Ectodermal cell (in vitro differentiated cells): Measurements from ENCODE around the gene PHLDB3.

Experiments used
- H3K27ac ChIP-seq: 2 replicates; pipeline ENCODE4 v1.7.0; 2013; ENCODE audit warnings: mild to moderate bottlenecking, low read depth, low read length; ENCODE audit not compliant: insufficient read depth, poor library complexity, severe bottlenecking
- H3K27me3 ChIP-seq: 2 replicates; pipeline ENCODE4 v1.7.0; 2013; ENCODE audit warnings: mild to moderate bottlenecking, low read length; ENCODE audit not compliant: insufficient read depth, control insufficient read depth, poor library complexity, severe bottlenecking
- H3K36me3 ChIP-seq: one replicate; pipeline ENCODE4 v1.7.0; 2013; ENCODE audit warnings: low read length; ENCODE audit not compliant: control insufficient read depth, insufficient read depth
- H3K4me1 ChIP-seq: one replicate; pipeline ENCODE4 v1.7.0; 2013; ENCODE audit warnings: low read length; ENCODE audit not compliant: control insufficient read depth, insufficient read depth
- H3K4me3 ChIP-seq: 2 replicates; pipeline ENCODE4 v1.7.0; 2013; ENCODE audit warnings: low read depth, low read length, control low read depth; ENCODE audit not compliant: insufficient read depth
- H3K9me3 ChIP-seq: 2 replicates; pipeline ENCODE4 v1.7.0; 2013; ENCODE audit warnings: mild to moderate bottlenecking, low read length, moderate library complexity; ENCODE audit not compliant: control insufficient read depth
- WGBS, 2 experiments: methylation state at CpG; one replicate each; pipeline ENCODE4 v1.1.7; 2013; ENCODE audit warnings: missing lambda C conversion rate in 2 of 2; 5-methylcytosine and 5-hydroxymethylcytosine counted together

The PHLDB3 gene

DNA sequence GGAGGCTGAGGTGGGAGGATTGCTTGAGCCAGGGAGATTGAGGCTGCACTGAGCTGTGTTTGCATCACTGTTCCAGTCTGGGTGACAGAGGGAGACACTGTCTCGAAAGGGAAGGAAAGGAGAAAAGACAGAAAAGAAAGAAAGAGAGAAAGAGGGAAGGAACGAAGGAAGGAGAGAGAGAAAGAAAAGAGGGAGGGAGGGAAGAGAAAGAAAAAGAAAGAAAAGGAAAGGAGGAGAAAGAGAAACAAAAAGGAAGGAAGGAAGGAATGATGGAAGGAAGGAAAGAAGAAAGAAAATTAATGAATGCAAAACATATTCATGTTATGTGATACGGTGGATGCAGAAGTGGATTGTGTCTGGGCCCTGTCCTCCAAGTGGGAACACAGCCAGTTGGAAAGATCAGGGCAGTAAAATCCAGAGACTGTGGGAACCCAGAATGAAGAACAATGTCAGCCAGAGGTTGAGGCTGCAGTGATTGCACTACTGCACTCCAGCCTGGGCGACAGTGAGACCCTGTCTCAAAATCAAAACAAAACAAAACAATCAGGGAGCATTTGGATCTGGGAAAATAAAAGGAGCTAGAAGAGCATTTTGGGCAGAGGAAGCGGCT, 6.2 kb downstream of the PHLDB3 start:
- H3K4me1 ChIP-seq, result no peaks in the 10 kb centered on the region
- no peaks in the 10 kb centered on the region for H3K9me3 ChIP-seq
- no peak overlapping the region for H3K27ac ChIP-seq
- peaks cover 6% of the 10 kb centered on the region for H3K36me3 ChIP-seq
- H3K27me3 ChIP-seq, result no peaks in the 10 kb centered on the region
- 92 to 94% methylated on average over 5 of the region's 5 CpGs for WGBS, 2 experiments
- H3K4me3 ChIP-seq, result no peak overlapping the region

DNA sequence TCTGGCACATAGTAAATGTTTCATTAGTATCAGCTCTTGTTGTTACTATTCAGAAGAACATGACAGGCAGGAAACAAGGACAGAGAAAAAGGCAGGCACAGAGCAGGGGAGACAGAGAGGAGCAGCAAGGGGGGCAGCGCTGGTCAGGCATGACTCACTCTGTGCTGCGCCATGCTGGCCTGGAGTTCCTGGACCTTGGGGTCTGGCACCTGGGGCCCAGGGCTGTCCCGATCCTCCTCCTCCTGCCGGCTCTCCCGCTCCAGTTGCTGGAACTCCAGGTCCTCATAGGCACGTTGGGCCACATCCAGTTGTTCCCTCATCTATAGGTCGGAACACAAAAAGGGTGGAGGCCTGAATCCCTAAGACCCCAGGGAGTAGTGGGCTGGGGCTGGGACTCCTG, 7.6 kb downstream of the PHLDB3 start:
- no peaks in the 10 kb centered on the region for H3K9me3 ChIP-seq
- H3K27ac ChIP-seq, result no peak overlapping the region
- H3K4me3 ChIP-seq, result no peak overlapping the region
- H3K4me1 ChIP-seq, result no peaks in the 10 kb centered on the region
- H3K36me3 ChIP-seq, result peaks cover 5% of the 10 kb centered on the region
- 92 to 94% methylated on average over 7 of the region's 7 CpGs for WGBS, 2 experiments
- no peaks in the 10 kb centered on the region for H3K27me3 ChIP-seq

DNA sequence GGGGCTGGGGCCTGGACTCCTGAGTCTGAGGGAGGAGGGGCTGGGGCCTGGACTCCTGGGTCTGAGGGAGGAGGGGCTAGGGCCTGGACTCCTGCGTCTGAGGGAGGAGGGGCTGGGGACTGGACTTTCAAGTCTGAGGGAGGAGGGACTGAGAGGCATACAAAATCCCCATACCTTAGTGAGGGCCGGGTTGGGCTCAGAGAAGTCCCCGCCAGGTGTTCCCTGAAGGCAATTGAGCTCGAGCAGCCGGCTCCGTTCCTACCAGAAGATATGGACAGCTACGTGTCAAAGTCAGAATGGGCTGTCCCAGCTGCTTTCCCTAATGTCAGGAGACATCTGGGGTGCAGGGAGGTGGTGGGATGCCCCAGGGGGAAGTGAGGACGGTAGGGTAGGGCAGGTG, 9.5 kb downstream of the PHLDB3 start:
- Histone ChIP-seq H3K9me3 (no peaks in the 10 kb centered on the region), H3K27me3 (no peaks in the 10 kb centered on the region), H3K4me1 (no peaks in the 10 kb centered on the region), H3K27ac (no peak overlapping the region), H3K36me3 (no peaks in the 10 kb centered on the region), H3K4me3 (no peak overlapping the region)
- 86 to 87% methylated on average over 8 of the region's 8 CpGs for WGBS, 2 experiments

DNA sequence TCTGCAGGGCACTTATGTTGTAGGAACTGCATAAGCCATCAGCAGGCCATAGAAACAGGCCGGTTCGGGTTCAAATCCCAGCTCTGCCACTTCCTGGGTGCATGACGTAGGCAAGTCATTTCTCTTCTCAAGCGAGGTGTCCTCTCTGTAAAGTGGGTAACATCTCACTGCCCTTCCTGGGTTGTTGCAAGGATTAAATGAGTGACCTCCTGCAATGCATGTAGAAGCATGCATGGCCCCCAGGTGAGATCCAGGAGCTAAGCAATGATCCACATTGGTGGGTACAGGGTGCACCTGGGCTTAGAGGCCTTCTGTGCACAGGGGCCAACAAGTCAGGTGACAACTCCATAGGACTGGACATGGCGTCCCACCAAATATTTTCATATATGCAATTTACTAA, 13.8 kb downstream of the PHLDB3 start:
- Histone ChIP-seq H3K27ac (no peak overlapping the region), H3K9me3 (no peaks in the 10 kb centered on the region), H3K36me3 (no peaks in the 10 kb centered on the region), H3K4me1 (no peaks in the 10 kb centered on the region), H3K27me3 (no peaks in the 10 kb centered on the region), H3K4me3 (no peak overlapping the region)
- WGBS, 2 experiments, result 76 to 77% methylated on average over 5 of the region's 5 CpGs

DNA sequence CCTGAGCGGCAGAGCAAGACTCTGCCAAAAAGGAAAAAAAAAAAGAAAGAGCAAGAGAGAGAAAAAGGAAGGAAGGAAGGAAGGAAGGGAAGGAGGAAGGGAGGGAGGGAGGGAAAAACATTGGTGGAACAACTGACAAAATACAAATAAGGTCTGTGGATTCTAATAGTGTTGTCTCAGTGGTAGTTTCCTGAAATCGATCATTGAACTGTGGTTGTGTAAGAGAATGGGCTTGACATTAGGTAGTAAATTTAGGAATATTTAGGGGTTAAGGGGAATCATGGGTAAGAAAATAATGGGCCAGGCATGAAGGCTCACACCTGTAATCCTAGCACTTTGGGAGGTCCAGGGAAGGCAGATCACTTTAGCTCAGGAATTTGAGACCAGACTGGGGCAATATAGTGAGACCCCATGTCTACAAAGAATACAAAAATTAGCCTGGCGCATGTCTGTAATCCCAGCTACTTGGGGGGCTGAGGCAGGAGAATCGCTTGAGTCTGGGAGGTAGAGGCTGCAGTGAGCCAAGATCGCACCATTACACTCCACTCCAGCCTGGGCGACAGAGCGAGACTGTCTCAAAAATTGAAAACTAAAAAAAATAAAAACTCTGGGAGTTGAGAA, 14.5 kb downstream of the PHLDB3 start:
- WGBS, 2 experiments, result 94 to 96% methylated on average over 7 of the region's 7 CpGs
- Histone ChIP-seq H3K4me3 (no peak overlapping the region), H3K4me1 (no peaks in the 10 kb centered on the region), H3K27me3 (no peaks in the 10 kb centered on the region), H3K9me3 (no peaks in the 10 kb centered on the region), H3K36me3 (no peaks in the 10 kb centered on the region), H3K27ac (no peak overlapping the region)

DNA sequence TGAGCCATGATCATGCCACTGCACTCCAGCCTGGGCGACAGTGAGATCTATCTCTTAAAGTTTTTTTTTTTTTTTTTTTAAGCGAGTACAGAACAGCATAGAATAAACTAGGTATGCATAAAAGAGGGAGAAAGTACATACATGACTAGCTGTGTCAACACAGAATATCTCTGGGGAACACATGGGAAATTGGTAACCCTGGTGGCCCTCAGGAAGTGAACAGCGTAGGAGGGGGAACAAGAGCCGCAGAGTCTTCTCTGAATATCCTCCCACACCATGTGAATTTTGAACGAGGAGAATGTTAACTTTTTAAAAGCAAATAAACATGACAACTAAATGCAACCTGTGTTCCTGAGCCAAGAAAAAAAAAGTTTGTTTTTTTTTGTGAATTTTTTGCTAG, 15.2 kb downstream of the PHLDB3 start:
- Histone ChIP-seq H3K9me3 (no peaks in the 10 kb centered on the region), H3K36me3 (no peaks in the 10 kb centered on the region), H3K27ac (no peak overlapping the region), H3K4me3 (no peak overlapping the region), H3K4me1 (no peaks in the 10 kb centered on the region), H3K27me3 (no peaks in the 10 kb centered on the region)
- 94 to 97% methylated on average over 4 to 5 of the region's 5 CpGs for WGBS, 2 experiments

DNA sequence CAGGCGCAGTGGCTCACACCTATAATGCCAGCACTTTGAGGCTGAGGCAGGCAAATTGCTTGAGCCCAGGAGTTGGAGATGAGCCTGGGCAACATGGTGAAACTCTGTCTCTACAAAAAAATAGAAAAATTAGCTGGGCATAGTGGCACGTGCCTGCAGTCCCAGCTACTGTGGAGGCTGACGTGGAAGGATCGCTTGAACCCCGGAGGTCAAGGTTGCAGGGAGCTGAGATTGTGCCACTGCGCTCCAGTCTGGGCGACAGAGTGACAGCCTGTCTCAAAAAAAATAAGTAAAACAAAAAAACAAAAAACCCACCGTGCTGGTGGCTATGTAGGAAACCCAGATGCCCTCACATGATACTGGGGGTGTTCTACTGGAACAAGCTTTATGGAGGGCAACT, 16.4 kb downstream of the PHLDB3 start:
- WGBS, 2 experiments, result 83 to 84% methylated on average over 8 of the region's 8 CpGs
- Histone ChIP-seq H3K4me1 (no peaks in the 10 kb centered on the region), H3K9me3 (no peaks in the 10 kb centered on the region), H3K36me3 (no peaks in the 10 kb centered on the region), H3K4me3 (no peak overlapping the region), H3K27me3 (no peaks in the 10 kb centered on the region), H3K27ac (no peak overlapping the region)

DNA sequence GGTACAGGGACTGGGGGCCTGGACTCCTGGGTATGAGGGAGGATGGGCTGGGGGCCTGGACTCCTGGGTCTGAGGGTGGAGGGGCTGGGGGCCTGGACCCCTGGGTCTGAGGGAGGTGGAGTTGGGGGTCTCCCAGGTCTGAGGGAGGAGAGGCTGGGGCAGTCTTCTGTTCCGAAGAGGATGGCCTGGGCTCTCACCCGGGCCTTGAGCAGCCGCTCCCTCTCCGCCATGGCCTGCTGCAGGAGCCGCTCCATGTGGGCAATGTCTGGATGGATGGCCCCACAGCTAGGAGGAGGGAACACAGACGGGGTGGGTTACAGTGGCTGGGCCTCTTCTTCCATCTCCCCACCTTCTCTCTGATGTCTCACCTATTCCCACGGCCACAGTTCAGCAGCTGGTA, 18.1 kb downstream of the PHLDB3 start:
- no peaks in the 10 kb centered on the region for H3K4me1 ChIP-seq
- H3K4me3 ChIP-seq, result no peak overlapping the region
- no peak overlapping the region for H3K27ac ChIP-seq
- WGBS, 2 experiments, result 89 to 93% methylated on average over 7 of the region's 7 CpGs
- no peaks in the 10 kb centered on the region for H3K27me3 ChIP-seq
- H3K36me3 ChIP-seq, result no peaks in the 10 kb centered on the region
- H3K9me3 ChIP-seq, result no peaks in the 10 kb centered on the region

DNA sequence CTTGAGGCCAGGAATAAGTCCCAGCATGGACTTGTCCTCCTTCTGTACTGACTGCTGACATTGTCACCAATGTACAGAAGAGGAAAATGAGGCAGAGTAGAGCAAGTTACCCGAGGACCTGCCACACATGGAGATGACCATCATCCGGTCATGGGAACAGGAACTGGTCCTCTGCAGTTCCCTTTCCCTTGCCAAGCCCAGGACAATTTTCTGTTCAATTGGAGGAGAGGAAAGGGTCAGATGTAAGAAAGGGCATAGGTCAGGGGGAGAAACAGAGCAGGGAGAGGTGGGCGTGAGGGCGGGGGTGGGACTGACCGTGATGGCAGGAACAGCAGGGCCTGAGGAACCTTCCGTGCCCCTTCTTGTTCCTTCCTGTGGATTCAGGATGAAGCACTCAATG, 18.6 kb downstream of the PHLDB3 start:
- WGBS, 2 experiments, result 91 to 92% methylated on average over 6 of the region's 6 CpGs
- H3K36me3 ChIP-seq, result no peaks in the 10 kb centered on the region
- H3K27ac ChIP-seq, result no peak overlapping the region
- no peak overlapping the region for H3K4me3 ChIP-seq
- no peaks in the 10 kb centered on the region for H3K9me3 ChIP-seq
- no peaks in the 10 kb centered on the region for H3K4me1 ChIP-seq
- H3K27me3 ChIP-seq, result no peaks in the 10 kb centered on the region

DNA sequence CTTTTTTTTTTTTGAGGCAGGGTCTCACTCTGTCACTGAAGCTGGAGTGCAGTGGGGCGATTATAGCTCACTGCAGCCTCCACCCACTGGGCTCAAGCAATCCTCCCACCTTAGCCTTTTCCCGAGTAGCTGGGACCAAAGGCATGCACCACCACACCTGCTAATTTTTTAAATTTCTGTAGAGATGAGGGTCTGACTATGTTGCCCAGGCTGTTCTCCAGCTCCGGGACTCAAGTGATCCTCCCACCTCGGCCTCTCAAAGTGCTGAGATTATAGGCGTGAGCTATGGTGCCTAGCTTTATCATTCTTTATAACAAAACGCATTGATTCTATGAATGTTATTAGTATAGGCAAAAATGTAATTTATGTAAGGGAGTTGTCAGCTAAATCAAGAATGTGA, 21.3 kb downstream of the PHLDB3 start:
- Histone ChIP-seq H3K36me3 (no peaks in the 10 kb centered on the region), H3K9me3 (no peaks in the 10 kb centered on the region), H3K4me1 (no peaks in the 10 kb centered on the region), H3K4me3 (no peak overlapping the region), H3K27ac (no peak overlapping the region), H3K27me3 (no peaks in the 10 kb centered on the region)
- WGBS, 2 experiments, result 93 to 95% methylated on average over 5 to 6 of the region's 6 CpGs
